GM21390 (cell line): ENCODE data around the gene PTPN12.
"Not testable (repeated sequence)": the region's sequence is repeated elsewhere in the genome, so short reads cannot be mapped to it uniquely, and the experiment has no call there.

ENCODE experiments used
- ATAC-seq: cut with Tn5 transposase; IDR thresholded peaks from one replicate; pipeline ENCODE4 v1.9.1; 2021; ENCODE audit not compliant: unreplicated experiment

Gene PTPN12

DNA sequence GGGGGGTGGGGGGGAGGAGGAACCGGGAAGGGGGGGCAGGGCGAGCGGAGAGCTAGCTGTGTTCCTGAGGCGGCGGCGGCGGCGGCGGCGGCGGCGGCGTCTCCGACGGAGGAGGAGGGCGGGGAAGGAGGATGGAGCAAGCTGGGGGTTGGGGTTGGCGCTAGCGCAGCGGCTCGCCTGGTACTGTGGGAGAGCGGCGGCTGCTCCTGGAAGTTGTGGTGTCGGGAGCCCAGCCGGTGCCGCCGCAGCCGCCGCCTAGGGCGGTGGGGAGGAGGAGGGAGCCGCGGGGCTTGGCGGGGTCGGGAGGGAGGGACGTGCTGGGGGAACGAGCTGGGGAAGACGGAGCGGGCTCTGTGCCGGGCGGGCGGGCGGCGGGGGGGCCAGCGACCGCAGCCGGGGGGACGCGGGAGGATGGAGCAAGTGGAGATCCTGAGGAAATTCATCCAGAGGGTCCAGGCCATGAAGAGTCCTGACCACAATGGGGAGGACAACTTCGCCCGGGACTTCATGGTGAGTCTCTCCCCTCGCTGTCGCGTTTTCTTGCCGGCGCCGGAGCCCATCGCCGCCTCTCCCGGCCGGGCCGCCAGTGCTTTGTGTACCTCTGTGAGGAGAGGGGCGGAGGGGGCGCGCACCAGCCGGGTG is at the start of gene PTPN12:
Gene PTPN12, plus strand, starts transcription at position 160 of the 642 bp plus-strand sequence. Its CDS starts 252 bp downstream, at position 412.
- ATAC-seq = peak; percentile 18

DNA sequence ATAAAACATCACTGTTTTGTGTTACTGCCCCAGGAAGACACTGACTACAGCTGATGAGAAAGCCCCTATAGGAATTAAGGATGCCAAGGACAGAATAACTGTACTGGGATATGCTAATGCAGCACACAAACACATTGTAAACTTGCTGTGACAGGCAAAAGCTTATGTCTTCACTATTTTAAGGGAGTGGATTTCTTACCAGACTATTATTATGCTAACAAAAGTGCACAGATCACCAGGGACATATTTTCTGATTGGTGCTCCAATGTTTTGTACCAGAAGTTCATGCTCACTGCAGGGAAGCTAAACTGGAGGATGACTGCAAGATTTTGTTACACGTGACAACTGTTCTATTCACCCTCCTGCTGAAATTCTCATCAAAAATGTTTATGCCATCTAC is 48.1 kb upstream of the PTPN12 start:
- no peak for ATAC-seq

DNA sequence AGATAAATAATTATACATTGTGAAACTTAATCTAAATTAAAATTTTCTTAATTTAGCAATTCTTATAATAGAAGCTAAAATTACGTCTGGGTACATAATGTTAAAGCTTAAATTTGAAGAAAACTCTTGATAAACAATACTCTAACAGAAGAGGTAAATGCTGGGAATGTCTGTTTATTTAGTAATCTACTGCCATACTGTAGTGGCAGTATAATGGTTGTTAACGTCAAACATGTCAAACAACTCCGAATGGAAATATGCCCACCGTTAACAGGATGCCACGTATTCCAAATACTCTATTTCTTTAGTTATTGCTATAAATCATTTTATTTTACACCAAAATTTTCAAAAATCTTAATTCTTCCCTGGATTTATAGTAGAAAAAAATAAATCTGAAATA is 40.0 kb upstream of the PTPN12 start:
- ATAC-seq = no peak

DNA sequence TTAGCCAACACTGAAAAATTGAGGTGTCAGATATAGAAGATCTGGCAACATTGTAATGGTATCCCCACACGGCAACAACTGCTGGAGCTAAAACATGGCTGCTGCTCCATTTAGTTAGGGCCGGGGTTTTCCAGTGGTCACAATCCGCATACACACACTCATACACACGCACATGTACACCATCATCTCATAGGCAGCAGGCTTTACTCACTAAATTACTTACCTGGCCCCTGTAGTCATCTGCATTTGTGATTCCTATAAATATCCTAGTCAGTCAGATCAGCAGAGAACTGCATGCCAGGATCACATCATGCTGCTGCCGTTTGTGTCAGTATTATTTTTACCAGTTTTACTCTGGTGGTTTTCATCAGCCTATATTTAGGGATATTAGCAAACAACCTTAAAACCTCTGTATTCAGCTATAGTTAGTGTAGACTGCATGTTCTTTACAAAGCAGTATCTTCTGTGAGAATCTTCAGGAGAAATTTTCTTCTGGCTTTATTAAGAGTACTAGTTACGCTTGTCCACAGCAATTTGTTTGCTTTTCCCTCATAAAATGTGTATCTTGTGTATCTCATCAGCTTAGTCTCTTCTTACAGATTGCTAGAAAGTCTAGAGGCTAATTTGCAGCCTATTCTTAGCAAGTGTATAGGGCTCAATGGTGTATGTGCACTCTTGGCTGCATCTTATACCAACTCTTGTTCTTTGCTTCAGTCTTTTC is 38.3 kb upstream of the PTPN12 start:
- no peak for ATAC-seq

DNA sequence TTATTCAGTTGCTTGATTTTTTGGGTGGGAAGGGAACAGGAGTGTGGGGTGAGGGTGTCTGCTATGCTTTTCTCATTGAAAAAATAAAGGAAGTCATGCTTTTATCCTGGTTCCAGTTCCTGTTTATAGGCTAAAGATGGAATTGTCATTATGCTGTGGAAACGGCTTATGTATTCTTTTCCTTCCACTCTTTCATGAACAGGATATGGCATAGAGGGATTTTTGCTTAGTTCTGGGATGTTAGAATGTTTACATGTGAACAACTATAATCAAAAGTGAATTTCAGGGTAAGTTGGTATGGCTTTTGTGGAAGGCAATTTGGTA is 35.9 kb upstream of the PTPN12 start:
- no peak for ATAC-seq

DNA sequence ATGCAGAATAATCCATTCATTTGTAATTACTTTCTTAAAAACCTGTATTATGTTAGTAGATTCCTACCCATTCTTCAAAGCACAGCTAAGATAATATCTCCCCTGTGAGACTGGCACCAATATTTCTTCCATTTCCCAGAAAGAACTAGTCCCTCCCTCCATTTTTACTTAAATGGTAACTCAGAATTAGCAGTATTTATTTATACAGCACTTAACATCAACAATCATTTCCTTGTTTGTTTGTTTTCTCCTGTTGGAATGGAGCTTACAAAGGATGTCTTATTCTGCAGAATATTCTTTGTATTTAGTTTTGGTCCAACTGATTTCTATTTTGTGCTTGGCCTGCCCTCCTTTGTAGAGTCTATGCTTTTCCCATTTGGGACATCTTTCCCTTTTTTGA is 32.1 kb upstream of the PTPN12 start:
- no peak for ATAC-seq

DNA sequence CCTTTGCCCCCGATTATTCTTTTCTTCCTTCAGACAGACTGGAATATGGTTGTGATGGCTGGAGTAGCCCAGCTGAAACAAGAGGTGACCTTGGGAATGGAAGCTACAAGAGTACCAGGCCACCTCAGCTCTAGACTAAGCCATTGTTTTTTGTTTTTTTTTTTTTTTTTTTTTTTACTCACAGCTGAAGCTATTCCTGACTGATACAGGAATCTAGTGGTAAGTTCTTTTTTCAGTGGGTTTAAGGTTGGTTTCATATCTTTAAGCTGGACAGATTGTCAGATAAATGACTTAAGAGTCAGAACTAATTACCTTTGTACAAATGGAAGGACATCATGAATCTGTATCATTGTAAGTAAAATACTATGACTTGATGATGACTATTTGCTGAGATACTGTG is 30.2 kb upstream of the PTPN12 start:
- no peak for ATAC-seq

DNA sequence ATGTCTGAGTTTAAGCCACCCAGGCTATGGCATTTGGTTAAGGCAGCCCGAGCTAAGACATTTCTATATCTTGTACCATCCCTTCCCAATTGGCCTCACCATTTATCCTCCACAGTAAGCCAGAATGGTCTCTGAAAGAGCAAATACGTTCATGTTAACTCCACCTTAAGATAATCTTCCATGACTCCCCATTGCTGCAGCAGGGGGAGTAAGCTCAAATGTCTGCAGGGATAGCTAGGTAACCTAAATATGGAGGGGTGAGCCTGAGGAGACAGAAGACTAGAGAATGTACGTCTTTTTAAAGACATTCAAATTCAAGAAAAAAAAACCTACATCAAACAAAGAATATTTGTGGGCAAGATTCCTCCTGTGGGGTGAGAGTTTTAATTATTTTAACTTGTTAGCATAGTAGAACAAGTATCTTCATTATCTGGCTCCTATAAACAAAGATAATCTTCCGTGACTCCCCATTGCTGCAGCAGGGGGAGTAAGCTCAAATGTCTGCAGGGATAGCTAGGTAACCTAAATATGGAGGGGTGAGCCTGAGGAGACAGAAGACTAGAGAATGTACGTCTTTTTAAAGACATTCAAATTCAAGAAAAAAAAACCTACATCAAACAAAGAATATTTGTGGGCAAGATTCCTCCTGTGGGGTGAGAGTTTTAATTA is 24.0 kb upstream of the PTPN12 start:
- ATAC-seq = not testable (repeated sequence)

DNA sequence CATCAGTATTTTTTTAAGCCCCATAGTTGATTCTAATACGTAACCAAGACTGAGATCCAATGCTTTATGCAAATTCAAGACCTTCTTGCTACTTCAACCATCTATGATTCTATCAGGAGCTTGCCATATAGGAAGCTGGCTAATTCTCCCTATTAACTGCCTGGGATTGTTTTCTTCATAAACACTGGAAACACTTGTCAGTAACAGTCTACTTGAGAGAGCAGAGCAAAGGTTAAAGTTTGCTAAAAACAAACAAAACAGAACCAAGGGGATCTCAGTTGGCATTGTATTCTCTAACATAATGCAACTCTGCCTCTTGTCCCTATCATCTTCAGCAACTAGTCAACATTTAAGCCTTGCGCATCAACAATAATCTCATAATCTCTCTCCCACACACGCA is 21.0 kb upstream of the PTPN12 start:
- ATAC-seq = no peak

DNA sequence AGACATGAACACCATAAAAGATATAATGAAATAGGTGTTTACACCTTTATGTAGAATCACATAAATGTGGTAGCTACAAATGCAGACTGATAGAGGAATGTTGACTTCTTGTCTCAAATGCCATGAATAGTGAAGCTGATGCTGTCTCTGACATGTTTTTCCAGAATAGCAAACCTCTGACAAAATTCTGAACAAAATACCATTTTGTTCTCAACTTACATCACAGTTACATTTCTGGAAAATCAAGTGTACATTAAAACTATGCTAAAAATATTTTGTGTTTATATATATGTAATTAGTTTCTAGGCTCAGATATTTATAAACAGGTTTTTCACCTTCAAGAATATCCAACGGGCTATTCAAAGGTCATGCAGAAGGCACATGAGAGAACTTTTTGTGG is 16.8 kb upstream of the PTPN12 start:
- no peak for ATAC-seq

DNA sequence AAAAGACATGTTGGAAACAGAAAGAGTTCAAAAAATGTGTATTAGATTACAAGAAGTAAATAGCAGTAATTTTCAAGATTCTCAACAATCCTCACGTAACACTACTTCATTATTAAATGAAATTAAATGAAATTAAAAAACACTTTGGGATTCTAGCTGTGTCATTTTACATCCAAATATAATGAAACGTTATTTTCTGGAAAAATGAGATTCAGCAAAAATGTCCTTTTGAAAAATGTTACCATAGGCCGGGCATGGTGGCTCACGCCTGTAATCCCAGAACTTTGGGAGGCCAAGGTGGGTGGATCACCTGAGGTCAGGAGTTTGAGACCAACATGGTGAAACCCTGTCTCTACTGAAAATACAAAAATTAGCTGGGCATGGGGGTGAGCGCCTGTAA is 15.6 kb upstream of the PTPN12 start:
- ATAC-seq = not testable (repeated sequence)

DNA sequence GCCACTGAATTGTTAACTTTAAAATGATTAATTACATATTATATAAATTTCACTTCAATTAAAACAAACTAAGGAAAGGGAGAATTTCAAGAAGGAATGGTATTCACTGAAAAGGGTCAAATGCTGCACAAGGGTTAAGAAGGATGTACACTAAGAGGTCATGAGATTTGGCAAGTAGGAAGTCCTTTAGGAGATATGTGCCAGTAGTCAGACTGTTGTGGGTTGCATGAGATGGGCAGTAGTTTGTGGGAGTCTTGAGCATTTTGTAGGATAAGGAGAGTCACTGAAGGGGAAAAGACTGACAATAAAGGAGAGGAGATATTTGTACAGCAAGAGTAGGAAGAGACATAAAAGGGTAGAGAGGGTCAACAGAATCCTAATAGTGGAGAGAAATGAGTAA is 12.4 kb upstream of the PTPN12 start:
- ATAC-seq = no peak

DNA sequence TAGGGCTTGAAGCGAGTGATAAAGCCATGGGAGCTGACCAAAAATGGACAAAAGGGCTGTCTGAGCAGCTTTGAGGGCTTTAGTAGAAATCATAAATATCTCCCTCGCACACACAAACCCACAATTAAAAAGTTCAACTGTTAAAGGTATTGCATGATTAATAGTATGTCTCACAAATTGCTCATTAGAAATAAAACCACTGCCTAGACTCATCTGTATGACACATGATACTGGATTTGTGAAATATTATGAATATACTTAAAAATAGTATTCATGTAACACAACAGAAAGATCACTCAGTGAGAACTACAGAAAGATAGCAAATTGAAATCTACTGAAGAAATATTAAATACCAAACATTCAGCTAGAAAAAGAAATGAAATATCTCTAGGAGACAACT is 11.9 kb upstream of the PTPN12 start:
- ATAC-seq = no peak

DNA sequence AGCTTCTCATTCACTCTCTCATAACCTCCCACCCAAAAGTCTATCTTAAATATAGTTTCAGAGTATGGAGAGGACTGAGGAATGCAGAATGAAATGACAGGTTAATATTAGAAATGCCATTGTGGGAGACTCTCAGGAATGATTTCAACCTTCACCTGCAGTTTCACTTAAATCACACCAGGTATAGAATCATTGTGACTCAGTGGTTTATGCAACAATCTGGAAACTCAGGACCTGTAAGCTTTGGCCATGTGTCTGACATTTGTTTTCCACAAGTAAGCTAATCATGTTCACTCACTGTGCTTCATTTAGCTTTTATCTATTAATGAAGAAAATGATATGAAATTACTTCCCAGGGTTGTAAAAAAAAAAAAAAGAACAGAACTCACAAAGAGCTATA is 8.7 kb upstream of the PTPN12 start:
- ATAC-seq = no peak

DNA sequence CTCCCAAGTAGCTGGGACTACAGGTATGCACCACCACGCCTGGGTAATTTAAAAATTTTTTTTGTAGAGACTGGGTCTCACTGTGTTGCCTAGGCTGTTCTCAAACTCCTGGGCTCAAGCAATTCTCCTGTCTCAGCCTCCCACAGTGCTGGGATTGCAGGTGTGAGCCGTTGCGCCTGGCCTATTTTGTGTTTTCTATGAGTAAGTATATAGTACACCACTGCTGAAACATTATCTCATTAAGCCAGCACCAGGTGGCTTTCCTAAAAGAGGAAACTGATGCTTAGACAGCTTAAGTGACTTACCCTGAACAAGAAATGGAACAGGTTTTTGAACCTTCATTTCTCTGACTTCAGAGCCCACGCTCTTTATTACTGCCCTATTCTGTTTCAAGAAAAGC is 7.8 kb upstream of the PTPN12 start:
- ATAC-seq = no peak

DNA sequence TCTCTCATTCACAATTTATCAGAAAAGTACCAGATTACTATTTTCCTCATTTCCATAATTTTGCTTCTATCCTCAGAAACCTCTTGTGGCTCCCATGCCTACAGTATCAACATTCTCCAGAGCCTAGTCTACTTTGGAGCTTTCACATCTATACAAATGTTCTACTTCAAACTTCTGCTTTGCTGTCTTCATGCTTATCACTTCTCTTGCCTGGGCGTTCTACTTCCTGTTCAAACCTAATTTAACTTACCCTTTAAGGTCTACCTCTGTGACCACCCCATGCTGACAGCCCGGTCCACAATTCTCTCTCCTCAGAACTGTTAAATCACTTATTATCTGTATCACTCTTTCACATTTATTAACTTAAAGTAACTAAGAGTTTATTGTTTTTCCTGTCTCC is 6.1 kb upstream of the PTPN12 start:
- ATAC-seq = peak; percentile 56

DNA sequence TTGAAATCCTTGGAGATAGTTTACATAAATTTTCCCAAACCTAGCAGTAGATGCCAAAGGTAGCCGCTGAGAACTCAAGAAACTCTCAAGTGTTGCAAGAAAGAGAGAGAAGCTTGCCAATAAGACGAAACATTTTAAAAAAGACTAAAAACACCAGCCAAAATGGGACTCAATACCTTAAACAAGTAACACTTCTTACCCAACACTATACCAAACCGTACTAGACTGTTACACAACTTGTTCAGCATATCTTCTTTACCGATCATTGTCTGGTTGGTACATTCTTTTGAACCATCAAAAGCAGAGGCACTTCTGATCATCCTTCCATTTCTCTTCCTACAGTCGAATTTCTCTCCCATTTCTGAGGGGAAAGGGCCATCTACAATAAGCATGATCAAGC is 4.8 kb upstream of the PTPN12 start:
- ATAC-seq = no peak

DNA sequence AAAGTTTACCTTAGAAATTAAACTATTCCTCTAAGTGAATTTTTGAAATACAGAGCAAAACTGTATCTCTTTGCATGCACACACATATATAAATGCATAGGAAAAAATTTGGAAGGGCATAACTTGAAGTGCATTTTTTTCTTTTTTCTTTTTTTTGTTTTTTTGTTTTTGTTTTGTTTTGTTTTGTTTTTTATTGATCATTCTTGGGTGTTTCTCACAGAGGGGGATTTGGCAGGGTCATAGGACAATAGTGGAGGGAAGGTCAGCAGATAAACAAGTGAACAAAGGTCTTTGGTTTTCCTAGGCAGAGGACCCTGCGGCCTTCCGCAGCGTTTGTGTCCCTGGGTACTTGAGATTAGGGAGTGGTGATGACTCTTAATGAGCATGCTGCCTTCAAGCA is 4.4 kb upstream of the PTPN12 start:
- not testable (repeated sequence) for ATAC-seq

DNA sequence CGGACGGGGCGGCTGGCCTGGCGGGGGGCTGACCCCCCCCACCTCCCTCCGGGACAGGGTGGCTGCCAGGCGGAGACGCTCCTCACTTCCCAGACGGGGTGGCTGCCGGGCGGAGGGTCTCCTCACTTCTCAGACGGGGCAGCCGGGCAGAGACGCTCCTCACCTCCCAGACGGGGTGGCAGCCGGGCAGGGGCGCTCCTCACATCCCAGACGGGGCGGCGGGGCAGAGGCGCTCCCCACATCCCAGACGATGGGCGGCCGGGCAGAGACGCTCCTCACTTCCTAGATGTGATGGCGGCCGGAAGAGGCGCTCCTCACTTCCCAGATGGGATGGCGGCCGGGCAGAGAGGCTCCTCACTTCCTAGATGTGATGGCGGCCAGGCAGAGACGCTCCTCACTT is 3.0 kb upstream of the PTPN12 start:
- ATAC-seq = not testable (repeated sequence)

DNA sequence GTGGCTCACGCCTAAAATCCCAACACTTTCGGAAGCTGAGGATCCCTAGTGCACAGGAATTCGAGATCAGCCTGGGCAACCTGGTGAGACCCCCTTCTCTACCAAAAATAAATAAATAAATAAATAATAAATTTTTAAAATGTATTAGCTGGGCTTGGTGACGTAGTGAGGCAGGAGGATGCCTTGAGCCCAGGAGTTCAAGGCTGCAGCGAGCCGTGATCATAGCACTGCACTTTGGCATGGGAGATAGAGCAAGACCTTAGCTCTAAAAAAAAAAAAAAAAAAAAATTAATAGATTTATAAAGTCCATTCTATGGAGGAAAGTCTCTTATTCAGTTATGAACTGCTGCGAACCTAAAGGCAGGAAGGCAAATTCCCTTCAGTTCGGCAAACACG is 1.1 kb upstream of the PTPN12 start:
- no peak for ATAC-seq

DNA sequence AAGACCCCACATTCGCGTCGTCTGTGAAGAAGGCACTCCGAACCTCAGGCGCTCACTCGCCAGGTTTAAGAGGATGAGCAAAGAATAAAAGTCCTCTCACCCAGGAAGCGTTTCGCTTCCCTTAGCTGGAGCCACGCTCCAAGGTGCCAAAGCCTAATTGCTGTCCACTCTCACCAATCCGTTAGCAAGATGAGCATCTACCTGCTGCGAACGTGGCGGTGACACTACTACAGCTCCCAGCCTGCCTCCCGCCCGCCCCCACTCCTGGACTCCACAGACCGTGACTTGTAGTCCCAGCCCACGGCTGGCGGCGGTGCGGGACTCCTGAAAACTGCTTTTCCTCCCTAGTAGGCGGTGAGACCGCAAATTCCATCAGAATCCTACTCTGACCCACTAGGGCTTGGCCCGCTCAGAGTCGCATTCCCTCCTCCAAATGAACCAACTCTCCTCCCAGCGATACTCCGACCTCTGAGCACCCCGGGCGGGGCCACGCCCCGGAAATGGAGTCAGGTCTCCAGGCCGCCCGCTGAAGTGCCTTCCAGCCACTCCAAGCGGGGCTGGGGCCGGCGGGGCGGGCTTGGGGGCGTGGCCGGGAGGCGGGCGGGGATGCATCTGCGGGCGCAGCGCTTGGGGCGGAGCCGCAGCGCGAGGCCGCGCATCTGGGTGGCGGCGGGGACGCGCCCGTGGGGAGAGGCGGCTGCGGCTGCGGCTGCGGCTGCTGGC is 521 bp upstream of the PTPN12 start:
- peak; percentile 92 for ATAC-seq

DNA sequence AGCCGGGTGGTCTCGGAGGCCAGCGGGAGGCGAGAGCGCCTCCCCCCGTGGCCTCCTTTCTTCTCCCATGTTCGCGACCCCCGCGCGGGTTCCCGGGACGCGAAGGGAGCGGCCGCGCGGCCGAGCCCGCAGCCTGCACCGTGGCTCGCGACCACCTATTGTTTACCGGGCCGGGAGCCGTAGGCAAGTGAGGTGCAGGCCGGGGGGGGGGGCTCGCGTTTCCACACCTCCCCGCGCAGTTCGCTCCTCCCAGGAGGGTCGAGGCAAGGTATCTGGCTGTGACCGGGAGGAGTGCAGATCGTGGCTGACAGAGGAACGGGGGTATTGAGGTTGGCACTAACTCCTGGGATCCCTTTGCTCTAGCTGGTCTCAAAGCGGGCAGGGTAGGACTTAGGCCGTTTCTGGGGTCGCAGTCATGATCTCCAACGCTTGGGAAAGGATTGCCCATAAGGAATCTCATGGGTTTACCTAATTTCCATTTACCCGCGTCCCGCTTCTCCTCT is 734 bp downstream of the PTPN12 start:
- peak; percentile 11 for ATAC-seq
